DMS53 treated with DMSO at 0.1 percent for 48 hours (cell line): ENCODE measurements around the gene SRGAP2C.
"Not testable (repeated sequence)": the region's sequence is repeated elsewhere in the genome, so short reads cannot be mapped to it uniquely, and the experiment has no call there.

Experiments
- DNase-seq: peaks from one replicate; lab custom pipeline; 2025; ENCODE audit not compliant: unreplicated experiment; lab: John Stamatoyannopoulos, UW

SRGAP2C gene

DNA sequence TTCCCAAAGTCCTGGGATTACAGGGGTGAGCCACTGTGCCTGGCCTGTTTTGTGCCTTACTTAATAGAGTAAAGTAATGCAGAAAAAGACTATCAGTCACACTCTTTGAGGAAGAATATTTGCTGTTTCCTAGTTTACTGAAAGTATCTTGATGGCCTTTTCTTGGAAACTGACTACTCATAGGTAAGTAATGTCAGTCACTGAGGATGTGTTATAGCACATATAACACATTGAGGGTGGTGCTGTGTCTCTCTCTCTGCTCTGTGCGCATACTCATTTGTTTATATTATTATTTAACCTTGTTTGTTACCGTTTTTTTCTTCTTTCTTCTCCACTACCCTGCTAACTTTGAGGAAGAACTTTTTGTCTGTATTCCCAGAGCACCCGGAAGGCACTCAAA is 93.4 kb downstream of the SRGAP2C start:
- DNase-seq: not testable (repeated sequence)

- not testable (repeated sequence) for DNase-seq
Measured at GRCh38 chr1:121278777-121279547, 94.2 kb downstream of the SRGAP2C start.

- not testable (repeated sequence) for DNase-seq
Measured at GRCh38 chr1:121279548-121279898, 94.7 kb downstream of the SRGAP2C start.

DNA sequence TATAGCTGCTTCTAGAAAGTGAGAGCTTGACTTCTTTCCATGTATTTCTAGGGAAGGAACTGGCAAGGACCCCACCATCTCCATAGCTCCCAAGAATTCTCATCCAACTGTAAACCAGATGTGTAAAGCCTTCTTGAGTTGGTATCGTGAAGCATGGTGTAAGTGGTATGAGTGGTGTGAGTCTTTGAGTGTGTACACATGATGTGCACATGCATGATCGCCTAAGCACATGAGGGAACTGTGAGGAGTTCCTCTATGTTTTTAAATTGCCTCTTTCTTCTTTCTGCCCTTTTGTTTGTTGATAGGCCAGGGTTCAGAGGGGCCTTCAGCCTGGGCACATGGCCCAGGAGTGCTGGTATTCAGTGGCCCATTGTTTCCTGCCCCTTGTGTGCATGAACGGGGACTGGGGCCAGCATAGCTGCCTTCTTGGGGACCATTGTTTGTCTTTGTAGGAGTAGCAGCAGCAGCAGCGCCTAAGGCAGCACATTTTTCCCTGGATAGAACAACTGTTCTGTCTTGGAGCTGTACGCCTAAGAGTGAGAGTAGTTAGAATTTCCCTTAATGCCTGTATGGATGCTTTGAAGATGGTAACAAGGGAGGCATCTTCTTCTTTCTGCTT is 96.0 kb downstream of the SRGAP2C start:
- not testable (repeated sequence) for DNase-seq

GRCh38 chr1:121281480-121281879 is 96.7 kb downstream of the SRGAP2C start:
- not testable (repeated sequence) for DNase-seq

DNA sequence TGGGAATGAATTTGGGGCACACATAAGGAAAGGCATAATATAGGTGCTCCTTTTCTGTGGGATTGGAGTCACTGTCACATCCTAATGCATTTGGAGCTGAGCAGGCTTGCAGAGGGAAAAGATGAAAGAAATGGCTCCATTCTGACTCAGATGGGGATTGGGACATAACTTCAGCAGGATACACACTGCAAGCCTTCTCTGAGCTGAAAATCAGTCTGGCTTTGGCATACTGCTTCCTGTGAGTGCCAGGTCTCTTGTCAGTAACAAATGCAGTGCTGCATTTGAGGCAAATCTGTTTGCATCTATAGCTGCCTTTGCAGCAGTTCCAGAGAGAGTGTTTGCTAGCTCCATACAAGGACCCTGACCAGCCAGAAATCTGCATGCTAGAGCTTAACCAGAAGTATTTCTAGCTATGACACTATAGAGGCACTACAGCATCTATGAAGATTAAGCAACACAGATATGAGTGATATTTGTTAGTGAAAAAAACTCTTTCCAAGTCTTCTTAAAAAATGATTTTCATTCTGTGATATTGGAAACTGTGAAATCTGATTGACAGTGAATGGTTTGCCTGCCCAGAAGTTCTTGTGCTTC is 98.9 kb downstream of the SRGAP2C start:
- DNase-seq: not testable (repeated sequence)

DNA sequence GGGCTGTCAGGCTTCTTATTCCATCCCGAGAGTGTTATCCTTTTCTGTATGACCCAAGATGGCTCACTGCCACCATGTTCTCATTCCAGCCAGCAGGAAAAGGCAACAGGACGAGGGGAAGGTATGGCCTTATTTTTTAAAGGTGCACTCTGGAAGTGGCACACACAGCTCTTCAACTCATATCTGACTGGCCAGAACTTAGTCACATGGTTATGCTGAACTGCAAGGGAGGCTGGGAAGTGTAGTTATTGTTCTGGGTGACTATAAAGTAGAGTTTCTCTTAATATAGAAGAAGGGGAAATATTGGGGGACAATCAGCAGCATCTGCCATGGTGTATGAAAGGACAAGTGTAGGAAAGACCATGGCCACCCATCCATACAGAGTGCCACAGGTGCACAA is 107.8 kb downstream of the SRGAP2C start:
- DNase-seq: not testable (repeated sequence)

GRCh38 chr1:121293263-121294204 is 108.8 kb downstream of the SRGAP2C start:
- not testable (repeated sequence) for DNase-seq

DNA sequence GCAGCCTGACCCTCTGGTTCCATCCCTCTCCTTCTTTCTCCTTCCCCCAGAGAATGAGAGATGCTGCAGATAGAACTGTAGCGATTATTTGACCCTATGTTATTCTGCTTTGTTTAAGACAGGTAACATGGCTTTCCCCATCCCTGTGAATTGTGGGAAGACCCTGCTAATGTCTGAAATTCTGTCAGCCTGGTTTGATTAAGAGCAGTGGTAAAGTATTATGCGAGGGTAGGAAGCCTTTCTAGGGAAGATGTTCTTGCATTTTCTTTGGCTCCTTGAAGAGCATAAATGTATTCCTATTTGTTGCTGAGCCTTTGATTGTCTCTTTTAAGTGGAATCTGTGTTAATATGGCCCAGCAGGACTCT is 109.4 kb downstream of the SRGAP2C start:
- DNase-seq: not testable (repeated sequence)

DNA sequence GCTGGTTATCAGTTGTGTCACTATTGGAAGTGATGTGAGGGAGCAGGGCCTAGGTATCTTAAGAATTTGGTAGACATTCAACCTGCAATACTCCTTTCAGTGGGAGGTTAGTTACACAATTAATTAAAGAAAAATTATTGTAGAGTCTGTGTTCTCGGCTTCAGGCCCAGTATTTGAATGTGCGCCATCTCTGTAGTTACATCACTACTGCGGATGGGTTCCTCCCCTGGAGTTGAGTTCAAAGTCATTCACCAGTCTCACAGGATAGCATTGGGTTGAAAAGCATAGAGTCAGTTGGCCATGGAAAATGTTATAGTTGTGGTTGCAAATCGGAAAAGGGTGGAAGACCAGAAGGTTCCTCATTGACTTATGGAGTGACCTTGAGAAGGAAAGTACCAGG is 111.8 kb downstream of the SRGAP2C start:
- not testable (repeated sequence) for DNase-seq

DNA sequence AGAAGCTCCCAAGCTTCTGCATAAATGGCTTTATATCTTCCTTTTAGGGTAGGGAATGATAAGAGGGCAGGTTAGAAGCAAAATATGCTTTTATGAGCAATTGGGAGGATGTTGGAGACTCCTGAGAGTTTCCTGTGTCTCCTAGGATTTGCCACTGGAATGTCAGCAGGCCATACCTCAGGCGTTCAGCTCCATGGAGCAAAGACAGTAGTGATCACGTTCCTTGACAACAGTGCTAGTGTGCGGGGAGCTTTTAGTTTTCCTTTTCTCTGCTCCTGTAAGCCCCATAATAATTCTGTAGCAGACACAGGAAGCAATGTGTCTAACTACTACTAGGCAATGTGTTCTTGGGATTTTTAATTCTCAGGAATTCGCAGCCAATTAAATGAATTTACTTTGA is 113.8 kb downstream of the SRGAP2C start:
- not testable (repeated sequence) for DNase-seq

GRCh38 chr1:121299514-121300149 is 114.9 kb downstream of the SRGAP2C start:
- not testable (repeated sequence) for DNase-seq

DNA sequence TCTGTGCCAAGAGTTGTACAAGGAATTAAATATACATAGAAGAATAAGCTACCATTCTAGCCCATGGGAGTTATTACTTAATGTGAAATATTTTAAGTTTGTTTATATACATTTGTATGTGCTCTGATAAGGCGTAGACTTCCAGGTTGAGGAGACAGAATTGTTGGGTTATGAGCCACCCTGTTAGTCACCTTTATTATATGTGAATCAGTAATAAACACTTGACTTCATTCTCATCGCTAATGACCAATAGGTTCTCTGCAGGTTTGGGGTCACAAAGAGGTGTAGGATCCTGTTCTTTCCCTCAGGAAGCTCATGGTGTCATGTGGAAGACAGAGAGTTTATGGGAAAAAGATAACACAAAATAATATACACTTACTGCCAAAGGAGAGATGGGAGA is 117.1 kb downstream of the SRGAP2C start:
- not testable (repeated sequence) for DNase-seq

- not testable (repeated sequence) for DNase-seq
Measured at GRCh38 chr1:121307759-121308158, 123.0 kb downstream of the SRGAP2C start.

DNA sequence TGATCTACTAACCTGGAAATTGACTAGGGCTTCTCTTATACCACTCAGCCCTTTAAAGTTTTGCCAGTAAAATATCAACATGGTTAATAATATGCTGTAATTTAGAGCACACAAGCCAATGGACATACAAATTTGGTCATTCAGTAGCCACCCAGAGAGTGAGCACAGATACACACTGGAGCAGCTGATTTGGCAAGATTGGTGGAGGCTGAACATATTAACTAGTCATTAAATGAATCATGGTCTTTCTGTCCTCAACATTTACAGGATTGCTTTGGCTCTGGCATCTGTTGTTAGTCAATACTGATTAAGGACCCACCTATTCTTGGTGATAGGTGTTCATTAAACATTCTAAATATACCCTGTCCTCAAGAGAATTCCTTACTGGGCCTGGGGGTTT is 130.7 kb downstream of the SRGAP2C start:
- DNase-seq: not testable (repeated sequence)

DNA sequence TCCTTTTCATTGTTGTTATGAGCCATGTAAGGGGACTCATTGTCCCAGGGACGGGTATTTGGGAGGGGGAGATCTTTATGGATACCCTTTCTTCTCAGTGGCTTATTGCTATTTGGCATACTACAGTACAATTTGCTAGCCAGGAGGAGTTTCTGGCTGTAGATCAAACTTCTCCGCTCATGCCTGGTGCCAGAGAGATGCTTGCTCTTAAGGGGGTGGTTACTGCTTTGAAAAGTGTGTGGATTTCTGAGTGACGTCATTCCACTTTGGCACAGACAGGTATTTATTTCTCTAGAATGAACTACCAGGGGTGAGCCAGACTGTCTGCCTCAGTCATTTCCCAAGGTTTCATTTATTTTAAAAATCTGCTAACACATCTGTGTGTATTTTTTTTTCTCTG is 131.3 kb downstream of the SRGAP2C start:
- DNase-seq: not testable (repeated sequence)

- not testable (repeated sequence) for DNase-seq
Measured at GRCh38 chr1:121317491-121318468, 133.0 kb downstream of the SRGAP2C start.

DNA sequence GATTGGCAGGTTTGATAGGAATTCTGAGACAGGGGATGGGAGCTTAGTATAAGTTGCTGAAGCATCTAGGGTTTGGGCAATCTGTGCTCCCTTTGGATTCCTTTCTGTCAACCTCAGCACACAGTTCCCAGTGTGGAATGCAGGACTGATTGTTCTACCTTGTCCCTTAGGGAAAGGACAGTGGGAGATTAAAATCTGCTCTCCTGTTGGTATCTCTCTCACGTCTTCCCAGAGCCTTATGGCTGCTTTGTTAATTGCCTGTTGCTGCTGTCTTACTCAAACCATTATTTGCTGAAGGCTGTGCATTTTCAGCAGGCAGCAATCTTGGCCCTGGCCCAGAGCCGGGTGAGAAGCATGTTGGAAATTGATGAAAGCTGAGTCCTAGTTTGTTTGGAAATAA is 133.9 kb downstream of the SRGAP2C start:
- DNase-seq: not testable (repeated sequence)

DNA sequence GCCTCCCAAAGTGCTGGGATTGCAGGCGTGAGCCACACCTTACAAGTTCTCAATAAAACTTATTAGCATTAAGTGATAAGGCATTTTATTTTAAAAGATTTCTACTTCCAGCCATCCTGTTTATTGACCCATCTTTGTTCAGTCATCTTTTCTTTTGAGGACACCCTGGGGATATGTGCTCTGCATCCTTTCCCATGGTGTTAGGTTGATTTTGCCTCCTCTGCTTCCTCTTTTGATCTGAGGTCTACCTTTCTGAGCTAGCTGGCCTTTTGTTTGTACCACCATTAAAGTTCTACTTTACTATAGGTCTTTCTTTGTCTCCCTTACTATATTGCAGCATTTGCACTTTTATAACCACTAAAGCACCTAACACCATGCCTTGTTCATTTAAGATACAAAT is 136.9 kb downstream of the SRGAP2C start:
- DNase-seq: not testable (repeated sequence)
